ENCODE measurements around the gene TSR1. TPM values are rescaled to one million over a fixed set of nuclear protein-coding genes. Genes with fewer than 3 reads are reported as not detected.

The TSR1 gene
- total RNA-seq, 1 experiment from 2014 or later = 42.5 TPM

DNA sequence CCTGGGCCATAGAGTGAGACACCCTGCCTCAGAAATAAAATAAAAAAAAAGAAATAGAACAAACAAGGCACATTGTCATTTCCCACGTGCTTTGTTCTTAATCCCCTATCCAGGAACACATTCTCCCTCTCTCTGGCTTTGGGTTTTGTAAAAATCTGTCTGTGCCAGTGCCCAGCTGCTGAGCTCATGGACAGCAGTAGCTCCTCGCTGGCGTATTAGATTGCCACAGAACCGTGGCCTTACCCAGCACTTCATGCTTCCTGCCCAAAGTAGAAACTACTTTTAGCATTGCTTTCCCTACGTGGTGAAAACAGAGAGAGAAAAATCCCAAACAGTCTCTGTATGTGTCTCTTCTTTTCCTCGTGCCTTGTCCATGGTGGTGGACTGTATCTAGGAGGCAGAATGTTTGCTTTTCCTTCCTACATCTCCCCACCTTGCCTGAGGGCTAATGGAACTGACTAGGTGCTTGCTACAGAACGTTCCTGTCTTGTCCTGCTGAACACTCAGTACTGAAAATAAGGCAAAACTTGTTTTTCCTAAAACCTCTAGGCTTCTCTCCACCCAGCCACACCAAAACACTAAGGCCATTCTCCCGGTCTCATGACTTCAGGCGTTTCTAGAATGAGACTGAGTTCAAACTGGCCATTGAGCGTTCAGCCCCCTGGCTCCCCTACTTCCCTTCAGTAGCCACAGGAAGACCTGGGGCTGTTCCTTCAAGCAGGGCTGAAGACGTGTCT is 38.5 kb upstream of the TSR1 start:
- no peak overlapping the region for H2AFZ ChIP-seq
- H3K79me2 ChIP-seq (ENCODE audit: low read depth) = no peaks in the 10 kb centered on the region
- intact Hi-C loops (cut with micrococcal nuclease; ENCODE audit: unreplicated experiment) = no loop called here
- BruUV-seq (replicated peaks) = no TSS peak
- ChIA-PET POLR2A (ENCODE audit: unreplicated experiment) (interaction anchor here (0.7 kb wide), 1 partner anchor 382 kb away, joined by 3 read pairs; no protein-coding TSS in a partner anchor), CTCF (no interaction called here)
- no peaks in the 10 kb centered on the region for H3K36me3 ChIP-seq (ENCODE audit: low read depth)
- H3K9me3 ChIP-seq (ENCODE audit: insufficient read depth, low read depth) = no peaks in the 10 kb centered on the region
- H4K20me1 ChIP-seq (ENCODE audit: insufficient read depth) = no peaks in the 10 kb centered on the region
- no peaks in the 10 kb centered on the region for H3K4me1 ChIP-seq (replicated peaks; ENCODE audit: insufficient read depth)
- no peak for TF ChIP-seq EZH2 (IDR thresholded peaks at IDR 0.05; ENCODE audit: low read depth)
- TF ChIP-seq, protein P1, sequence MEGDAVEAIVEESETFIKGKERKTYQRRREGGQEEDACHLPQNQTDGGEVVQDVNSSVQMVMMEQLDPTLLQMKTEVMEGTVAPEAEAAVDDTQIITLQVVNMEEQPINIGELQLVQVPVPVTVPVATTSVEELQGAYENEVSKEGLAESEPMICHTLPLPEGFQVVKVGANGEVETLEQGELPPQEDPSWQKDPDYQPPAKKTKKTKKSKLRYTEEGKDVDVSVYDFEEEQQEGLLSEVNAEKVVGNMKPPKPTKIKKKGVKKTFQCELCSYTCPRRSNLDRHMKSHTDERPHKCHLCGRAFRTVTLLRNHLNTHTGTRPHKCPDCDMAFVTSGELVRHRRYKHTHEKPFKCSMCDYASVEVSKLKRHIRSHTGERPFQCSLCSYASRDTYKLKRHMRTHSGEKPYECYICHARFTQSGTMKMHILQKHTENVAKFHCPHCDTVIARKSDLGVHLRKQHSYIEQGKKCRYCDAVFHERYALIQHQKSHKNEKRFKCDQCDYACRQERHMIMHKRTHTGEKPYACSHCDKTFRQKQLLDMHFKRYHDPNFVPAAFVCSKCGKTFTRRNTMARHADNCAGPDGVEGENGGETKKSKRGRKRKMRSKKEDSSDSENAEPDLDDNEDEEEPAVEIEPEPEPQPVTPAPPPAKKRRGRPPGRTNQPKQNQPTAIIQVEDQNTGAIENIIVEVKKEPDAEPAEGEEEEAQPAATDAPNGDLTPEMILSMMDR (conservative IDR thresholded peaks at IDR 0.05) = no peak
- H3K27me3 ChIP-seq (ENCODE audit: insufficient read depth, low read depth) = no peaks in the 10 kb centered on the region
- H3K4me2 ChIP-seq = no peak overlapping the region
- H3K4me3 ChIP-seq = no peak overlapping the region
- H3K27ac ChIP-seq = no peak overlapping the region
- no peak for DNase-seq
- no peaks in the 10 kb centered on the region; the same call in 1 of the 2 replicates for H3F3A ChIP-seq (ENCODE audit: insufficient read depth, low read depth)
- no peaks in the 10 kb centered on the region for H3K9me2 ChIP-seq (ENCODE audit: insufficient read depth)

DNA sequence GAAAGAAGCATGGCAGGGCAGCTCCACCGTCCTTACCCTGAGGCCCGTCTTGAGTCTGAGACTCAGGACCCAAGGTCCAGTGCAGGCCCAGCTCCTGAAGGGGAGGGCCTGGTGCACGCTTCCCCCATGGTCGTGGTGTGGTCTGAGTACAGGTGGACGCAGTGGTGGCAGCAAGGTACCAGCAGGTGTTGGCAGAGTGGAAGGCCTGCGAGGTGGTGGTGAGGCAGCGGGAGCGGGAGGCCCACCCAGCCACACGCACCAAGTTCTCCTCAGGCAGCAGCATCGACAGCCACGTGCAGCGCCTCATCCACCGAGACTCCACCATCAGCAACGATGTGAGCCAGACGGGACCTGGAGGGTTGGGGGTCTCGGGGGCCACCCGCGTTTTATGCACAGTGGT is 36.9 kb upstream of the TSR1 start:
- no peaks in the 10 kb centered on the region for H3K79me2 ChIP-seq (ENCODE audit: low read depth)
- H3K9me3 ChIP-seq (ENCODE audit: insufficient read depth, low read depth) = no peaks in the 10 kb centered on the region
- intact Hi-C loops (cut with micrococcal nuclease; ENCODE audit: unreplicated experiment) = no loop called here
- no peak overlapping the region for H3K4me2 ChIP-seq
- DNase-seq = no peak
- no peak overlapping the region for H3K27ac ChIP-seq
- H3K27me3 ChIP-seq (ENCODE audit: insufficient read depth, low read depth) = no peaks in the 10 kb centered on the region
- H3F3A ChIP-seq (ENCODE audit: insufficient read depth, low read depth) = no peaks in the 10 kb centered on the region
- TF ChIP-seq, protein P1 (conservative IDR thresholded peaks at IDR 0.05) = no peak
- TF ChIP-seq EZH2 (IDR thresholded peaks at IDR 0.05; ENCODE audit: low read depth) = no peak
- no peaks in the 10 kb centered on the region for H3K9me2 ChIP-seq (ENCODE audit: insufficient read depth)
- no peak overlapping the region for H3K4me3 ChIP-seq
- no TSS peak for BruUV-seq (replicated peaks)
- H4K20me1 ChIP-seq (ENCODE audit: insufficient read depth) = no peaks in the 10 kb centered on the region
- no peak overlapping the region for H2AFZ ChIP-seq
- CTCF ChIA-PET = no interaction called here
- POLR2A ChIA-PET (ENCODE audit: unreplicated experiment) = no interaction called here
- H3K36me3 ChIP-seq (ENCODE audit: low read depth) = no peaks in the 10 kb centered on the region
- no peaks in the 10 kb centered on the region for H3K4me1 ChIP-seq (replicated peaks; ENCODE audit: insufficient read depth)

DNA sequence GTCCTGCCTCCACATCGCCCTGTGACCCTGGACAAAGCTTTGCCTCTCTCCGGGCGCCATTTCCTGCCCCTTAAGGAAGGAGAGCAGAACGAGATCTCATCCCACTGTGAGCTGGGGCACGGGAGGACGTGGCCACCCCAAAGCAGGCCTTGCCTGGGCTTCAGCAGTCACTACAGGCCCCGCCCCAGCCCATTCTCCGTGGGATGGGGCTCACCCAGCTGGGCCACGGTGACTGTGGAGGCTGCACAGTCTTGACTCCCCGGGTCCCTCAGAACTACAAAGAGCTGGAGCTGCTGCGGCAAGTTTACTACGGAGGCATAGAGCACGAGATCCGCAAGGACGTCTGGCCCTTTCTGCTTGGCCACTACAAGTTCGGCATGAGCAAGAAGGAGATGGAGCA is 36.4 kb upstream of the TSR1 start:
- H3K9me2 ChIP-seq (ENCODE audit: insufficient read depth) = no peaks in the 10 kb centered on the region
- H3K4me3 ChIP-seq = no peak overlapping the region
- H3K79me2 ChIP-seq (ENCODE audit: low read depth) = no peaks in the 10 kb centered on the region
- POLR2A ChIA-PET (ENCODE audit: unreplicated experiment) = no interaction called here
- no peak for DNase-seq
- no peaks in the 10 kb centered on the region for H4K20me1 ChIP-seq (ENCODE audit: insufficient read depth)
- BruUV-seq (replicated peaks) = no TSS peak
- no peaks in the 10 kb centered on the region for H3K4me1 ChIP-seq (replicated peaks; ENCODE audit: insufficient read depth)
- no peak overlapping the region for H2AFZ ChIP-seq
- no peaks in the 10 kb centered on the region for H3F3A ChIP-seq (ENCODE audit: insufficient read depth, low read depth)
- H3K36me3 ChIP-seq (ENCODE audit: low read depth) = no peaks in the 10 kb centered on the region
- TF ChIP-seq EZH2 (IDR thresholded peaks at IDR 0.05; ENCODE audit: low read depth) = no peak
- TF ChIP-seq, protein P1 (conservative IDR thresholded peaks at IDR 0.05) = no peak
- CTCF ChIA-PET = no interaction called here
- no peaks in the 10 kb centered on the region for H3K27me3 ChIP-seq (ENCODE audit: insufficient read depth, low read depth)
- H3K4me2 ChIP-seq = no peak overlapping the region
- intact Hi-C loops (cut with micrococcal nuclease; ENCODE audit: unreplicated experiment) = no loop called here
- H3K27ac ChIP-seq = no peak overlapping the region
- H3K9me3 ChIP-seq (ENCODE audit: insufficient read depth, low read depth) = no peaks in the 10 kb centered on the region
